Measurements from ENCODE around the gene ASTN2. TPM values are rescaled to one million over a fixed set of nuclear protein-coding genes. Genes with fewer than 3 reads are reported as not detected.

ASTN2 gene
- polyA plus RNA-seq, 1 experiment = 12.8 TPM

DNA sequence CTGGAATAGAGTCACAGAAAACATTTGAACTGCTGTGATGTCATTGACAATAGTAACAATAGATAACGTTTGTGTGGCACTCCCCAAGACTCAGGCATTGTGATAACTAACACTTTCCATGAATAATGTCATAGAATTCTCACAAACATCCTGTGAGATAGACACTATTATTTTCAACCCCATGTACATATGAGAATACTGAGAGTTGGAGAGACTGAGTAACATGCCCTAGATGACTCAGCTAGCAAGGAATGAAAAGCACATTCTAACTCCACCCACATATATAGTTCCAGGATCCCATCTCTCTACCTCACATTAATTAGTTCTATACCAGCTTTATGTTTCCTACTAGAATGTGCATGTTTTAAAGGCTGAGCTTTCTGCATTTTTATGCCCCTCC is 71.4 kb downstream of the ASTN2 start:
- TF ChIP-seq, protein P1, sequence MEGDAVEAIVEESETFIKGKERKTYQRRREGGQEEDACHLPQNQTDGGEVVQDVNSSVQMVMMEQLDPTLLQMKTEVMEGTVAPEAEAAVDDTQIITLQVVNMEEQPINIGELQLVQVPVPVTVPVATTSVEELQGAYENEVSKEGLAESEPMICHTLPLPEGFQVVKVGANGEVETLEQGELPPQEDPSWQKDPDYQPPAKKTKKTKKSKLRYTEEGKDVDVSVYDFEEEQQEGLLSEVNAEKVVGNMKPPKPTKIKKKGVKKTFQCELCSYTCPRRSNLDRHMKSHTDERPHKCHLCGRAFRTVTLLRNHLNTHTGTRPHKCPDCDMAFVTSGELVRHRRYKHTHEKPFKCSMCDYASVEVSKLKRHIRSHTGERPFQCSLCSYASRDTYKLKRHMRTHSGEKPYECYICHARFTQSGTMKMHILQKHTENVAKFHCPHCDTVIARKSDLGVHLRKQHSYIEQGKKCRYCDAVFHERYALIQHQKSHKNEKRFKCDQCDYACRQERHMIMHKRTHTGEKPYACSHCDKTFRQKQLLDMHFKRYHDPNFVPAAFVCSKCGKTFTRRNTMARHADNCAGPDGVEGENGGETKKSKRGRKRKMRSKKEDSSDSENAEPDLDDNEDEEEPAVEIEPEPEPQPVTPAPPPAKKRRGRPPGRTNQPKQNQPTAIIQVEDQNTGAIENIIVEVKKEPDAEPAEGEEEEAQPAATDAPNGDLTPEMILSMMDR (IDR thresholded peaks at IDR 0.05; ENCODE audit: insufficient read depth, low read depth, low read length) = no peak
- no peaks in the 10 kb centered on the region for H3K36me3 ChIP-seq (ENCODE audit: control insufficient read depth, insufficient read depth, low read length)
- ChIA-PET CTCF (no interaction called here), POLR2A (no interaction called here)
- no peaks in the 10 kb centered on the region for H3K27me3 ChIP-seq (ENCODE audit: control insufficient read depth, insufficient read depth, low read length)
- no peak overlapping the region for H3K4me3 ChIP-seq (ENCODE audit: low read depth, low read length)
- no peak for DNase-seq (ENCODE audit: low read depth)

DNA sequence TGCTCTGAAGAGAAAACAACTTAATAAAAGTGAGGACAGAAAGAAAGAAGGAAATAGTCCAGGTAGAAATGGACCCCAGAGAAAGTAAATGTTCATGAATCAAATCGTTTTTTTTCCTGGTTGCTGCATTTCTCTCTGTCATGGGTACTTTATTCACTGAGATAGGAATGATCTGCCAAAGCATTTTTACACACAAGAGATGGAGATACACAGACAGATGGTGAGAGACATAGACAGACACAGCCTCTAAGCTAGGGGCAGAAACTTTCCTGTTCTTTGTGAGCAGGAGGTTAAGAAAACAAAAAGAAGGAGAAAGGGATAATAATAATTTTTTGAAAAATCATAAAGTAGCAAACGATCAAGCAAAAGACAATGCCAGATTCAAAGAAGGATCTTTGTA is 73.7 kb downstream of the ASTN2 start:
- ChIA-PET POLR2A (no interaction called here), CTCF (interaction anchor here (1.1 kb wide), 1 partner anchor 86 kb away, joined by 3 read pairs; no protein-coding TSS in a partner anchor)
- no peaks in the 10 kb centered on the region for H3K36me3 ChIP-seq (ENCODE audit: control insufficient read depth, insufficient read depth, low read length)
- H3K27me3 ChIP-seq (ENCODE audit: control insufficient read depth, insufficient read depth, low read length) = no peaks in the 10 kb centered on the region
- no peak overlapping the region for H3K4me3 ChIP-seq (ENCODE audit: low read depth, low read length)
- TF ChIP-seq, protein P1 (IDR thresholded peaks at IDR 0.05; ENCODE audit: insufficient read depth, low read depth, low read length) = no peak
- no peak for DNase-seq (ENCODE audit: low read depth)

DNA sequence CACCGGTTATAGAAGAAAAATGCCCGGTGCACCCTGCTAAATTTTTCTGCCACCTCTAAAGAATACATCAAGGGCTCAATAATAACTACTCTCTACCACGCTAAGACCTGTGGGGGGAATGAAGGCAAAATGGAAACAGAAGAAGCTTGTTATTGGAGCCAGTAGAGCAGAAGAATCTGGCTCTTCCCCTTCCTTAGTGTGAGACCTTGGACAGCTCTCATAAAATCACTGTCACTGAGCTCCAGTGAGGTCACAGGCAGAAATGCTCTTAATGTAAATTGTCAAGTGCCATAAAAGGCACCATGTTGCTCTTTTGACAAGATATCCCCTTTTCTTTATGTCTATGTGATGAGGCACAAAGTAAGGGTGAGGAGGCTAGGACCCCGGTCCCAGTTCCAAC is 74.4 kb downstream of the ASTN2 start:
- no peak for DNase-seq (ENCODE audit: low read depth)
- TF ChIP-seq, protein P1 (IDR thresholded peaks at IDR 0.05; ENCODE audit: insufficient read depth, low read depth, low read length) = no peak
- POLR2A ChIA-PET = no interaction called here
- no peaks in the 10 kb centered on the region for H3K36me3 ChIP-seq (ENCODE audit: control insufficient read depth, insufficient read depth, low read length)
- CTCF ChIA-PET = no interaction called here
- H3K27me3 ChIP-seq (ENCODE audit: control insufficient read depth, insufficient read depth, low read length) = no peaks in the 10 kb centered on the region
- H3K4me3 ChIP-seq (ENCODE audit: low read depth, low read length) = no peak overlapping the region

DNA sequence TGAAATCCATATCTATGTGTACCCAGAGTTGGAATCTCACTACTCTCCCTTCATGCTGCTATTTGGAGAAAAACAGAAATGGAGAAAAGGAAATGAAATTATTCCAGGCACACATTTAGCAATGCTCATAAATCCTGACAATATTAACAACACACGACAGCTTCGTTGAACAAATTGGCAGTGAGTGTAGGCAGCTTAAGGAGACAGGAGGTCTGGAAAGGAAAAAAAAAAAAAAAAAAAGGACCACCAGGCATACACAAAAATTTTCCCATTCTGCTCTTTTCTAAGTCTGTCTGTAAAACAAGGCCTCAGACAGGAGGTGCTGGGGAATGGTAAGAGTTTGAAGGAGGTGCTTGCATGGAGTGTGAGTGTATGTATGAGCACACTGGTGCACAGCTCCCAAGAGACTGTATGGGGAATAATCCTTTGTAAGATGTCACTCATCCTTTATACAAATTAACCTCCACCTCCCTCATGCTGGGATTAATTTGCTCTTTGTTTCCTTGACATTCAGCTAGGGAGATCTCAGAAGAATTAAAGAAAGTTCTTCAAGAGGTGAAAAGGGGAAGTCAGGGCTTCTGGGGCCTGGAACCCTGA is 78.9 kb downstream of the ASTN2 start:
- no peaks in the 10 kb centered on the region for H3K36me3 ChIP-seq (ENCODE audit: control insufficient read depth, insufficient read depth, low read length)
- CTCF ChIA-PET = no interaction called here

DNA sequence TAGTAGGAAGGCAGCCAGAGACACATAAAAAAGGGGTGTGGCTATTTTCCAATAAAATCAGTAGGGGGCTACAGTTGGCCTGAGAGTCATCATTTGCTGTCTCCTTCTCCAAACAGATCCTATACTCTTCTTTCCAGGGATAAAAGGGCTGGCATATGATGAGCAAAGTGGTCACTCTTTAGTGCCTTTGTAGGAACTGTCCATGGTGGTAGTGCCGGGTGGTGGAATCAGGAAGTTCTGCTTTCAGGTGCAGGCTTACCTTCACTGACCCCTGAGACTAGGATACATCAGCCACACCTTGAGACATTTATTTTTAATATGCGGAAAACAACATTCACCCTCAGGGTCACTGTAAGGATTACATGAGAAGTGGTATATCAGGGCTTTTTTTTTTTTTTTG is 80.8 kb downstream of the ASTN2 start:
- Histone ChIP-seq H3K27me3 (ENCODE audit: control insufficient read depth, insufficient read depth, low read length) (no peaks in the 10 kb centered on the region), H3K4me3 (ENCODE audit: low read depth, low read length) (no peak overlapping the region), H3K36me3 (ENCODE audit: control insufficient read depth, insufficient read depth, low read length) (no peaks in the 10 kb centered on the region)
- POLR2A ChIA-PET = no interaction called here
- TF ChIP-seq, protein P1 (IDR thresholded peaks at IDR 0.05; ENCODE audit: insufficient read depth, low read depth, low read length) = no peak
- CTCF ChIA-PET = no interaction called here
- no peak for DNase-seq (ENCODE audit: low read depth)

More for the DNA sequence above, 78.9 kb downstream of the ASTN2 start:
- TF ChIP-seq, protein P1 (IDR thresholded peaks at IDR 0.05; ENCODE audit: insufficient read depth, low read depth, low read length) = no peak
- DNase-seq (ENCODE audit: low read depth) = no peak
- Histone ChIP-seq H3K27me3 (ENCODE audit: control insufficient read depth, insufficient read depth, low read length) (no peaks in the 10 kb centered on the region), H3K4me3 (ENCODE audit: low read depth, low read length) (no peak overlapping the region)
- POLR2A ChIA-PET = no interaction called here
